ENCODE data around the gene VSTM4.

Gene VSTM4

DNA sequence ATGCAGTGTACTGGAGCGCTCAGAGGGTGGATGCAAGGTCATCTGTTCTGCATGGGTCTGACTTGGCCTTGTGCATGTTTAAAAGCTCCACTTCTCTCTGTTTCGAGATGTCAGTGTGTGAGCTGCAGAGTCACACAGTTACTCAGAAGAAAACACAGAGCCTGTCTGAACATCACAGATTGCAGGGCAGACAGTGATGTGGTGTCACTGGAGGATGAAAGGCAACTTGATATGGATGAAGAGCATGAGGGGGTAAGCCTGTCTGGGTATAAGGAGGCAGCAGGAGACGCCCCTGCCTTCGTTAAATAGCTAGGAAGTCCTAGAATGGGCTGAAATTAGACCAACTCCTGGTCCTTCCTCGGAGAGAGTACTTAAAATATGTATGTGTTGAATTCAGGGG is 108.2 kb downstream of the VSTM4 start:
- DNase-seq (ENCODE audit: low read depth) = no peak

DNA sequence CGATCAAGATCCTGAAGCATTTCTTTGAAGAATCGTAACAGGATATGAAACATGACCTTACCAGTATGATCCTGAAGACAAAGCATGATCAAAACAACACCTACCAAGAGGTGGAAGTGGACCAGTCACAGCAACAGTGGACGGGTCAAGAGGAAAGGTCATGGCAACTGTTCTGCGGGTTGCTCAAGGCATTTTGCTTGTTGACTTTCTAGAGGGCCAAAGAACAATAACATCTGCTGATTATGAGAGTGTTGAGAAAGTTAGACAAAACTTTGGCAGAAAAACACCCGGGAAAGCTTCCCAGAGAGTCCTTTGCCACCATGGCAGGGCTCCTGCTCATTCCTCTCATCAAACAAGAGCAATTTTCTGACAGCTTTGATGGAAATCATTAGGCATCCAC is 110.1 kb downstream of the VSTM4 start:
- DNase-seq (ENCODE audit: low read depth) = no peak

DNA sequence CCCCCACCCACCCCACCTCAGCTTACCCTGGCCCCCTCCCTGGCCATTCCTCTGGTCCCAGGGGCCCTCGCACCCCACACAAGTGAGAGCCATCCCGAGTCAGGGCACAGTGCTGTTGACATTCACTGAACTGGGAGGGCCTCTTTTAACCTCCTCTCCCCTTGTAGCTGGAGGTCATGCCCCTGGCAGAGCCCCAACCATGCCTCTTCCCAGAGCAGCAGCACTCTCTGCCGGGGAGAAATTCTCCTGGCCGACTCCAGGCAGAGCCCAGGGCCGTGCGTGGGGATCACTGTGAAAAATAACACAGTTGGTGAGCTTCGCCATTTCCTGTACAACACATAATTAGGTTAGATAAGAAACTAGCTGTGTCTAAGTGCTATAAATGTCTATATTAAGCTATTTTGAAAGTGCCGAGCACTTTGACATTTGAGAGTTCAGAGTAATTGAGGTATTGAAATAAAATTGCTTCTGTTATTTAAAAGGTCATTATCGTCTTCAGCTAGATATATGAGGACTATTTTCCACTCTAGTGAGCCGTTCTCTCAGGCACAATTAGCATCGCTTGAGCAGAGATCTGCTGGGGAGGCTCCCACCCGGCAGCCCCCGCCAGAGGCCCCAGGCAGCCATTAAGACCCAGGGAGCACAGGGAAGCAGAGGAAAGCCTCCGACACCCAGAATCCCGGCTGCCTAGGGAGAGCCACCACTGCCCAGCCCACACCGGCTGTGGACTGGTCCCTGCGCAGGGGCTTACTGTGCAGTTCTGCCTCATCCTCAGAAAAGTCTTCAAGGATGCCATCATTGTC is 113.3 kb downstream of the VSTM4 start:
- no peak for DNase-seq (ENCODE audit: low read depth)

DNA sequence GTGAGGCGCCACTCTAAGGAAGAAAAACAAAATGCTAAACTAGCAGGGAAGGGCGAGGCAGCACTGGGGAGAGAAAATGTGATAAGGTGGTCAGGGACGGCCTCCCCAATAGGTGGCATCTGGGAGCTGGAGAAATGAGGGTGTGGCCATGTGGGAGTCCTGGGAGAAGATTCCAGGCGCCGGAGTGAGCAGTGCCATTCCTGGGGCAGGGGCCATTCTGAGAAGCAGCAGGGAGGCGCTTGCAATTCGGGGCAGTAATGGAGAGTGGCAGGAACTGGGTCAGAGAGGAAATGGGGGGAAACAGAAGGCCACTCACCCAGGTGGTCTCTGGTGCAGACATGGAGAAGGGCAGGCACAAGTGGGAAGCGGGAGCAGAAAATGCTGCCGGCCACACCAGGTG is 113.9 kb downstream of the VSTM4 start:
- no peak for DNase-seq (ENCODE audit: low read depth)

DNA sequence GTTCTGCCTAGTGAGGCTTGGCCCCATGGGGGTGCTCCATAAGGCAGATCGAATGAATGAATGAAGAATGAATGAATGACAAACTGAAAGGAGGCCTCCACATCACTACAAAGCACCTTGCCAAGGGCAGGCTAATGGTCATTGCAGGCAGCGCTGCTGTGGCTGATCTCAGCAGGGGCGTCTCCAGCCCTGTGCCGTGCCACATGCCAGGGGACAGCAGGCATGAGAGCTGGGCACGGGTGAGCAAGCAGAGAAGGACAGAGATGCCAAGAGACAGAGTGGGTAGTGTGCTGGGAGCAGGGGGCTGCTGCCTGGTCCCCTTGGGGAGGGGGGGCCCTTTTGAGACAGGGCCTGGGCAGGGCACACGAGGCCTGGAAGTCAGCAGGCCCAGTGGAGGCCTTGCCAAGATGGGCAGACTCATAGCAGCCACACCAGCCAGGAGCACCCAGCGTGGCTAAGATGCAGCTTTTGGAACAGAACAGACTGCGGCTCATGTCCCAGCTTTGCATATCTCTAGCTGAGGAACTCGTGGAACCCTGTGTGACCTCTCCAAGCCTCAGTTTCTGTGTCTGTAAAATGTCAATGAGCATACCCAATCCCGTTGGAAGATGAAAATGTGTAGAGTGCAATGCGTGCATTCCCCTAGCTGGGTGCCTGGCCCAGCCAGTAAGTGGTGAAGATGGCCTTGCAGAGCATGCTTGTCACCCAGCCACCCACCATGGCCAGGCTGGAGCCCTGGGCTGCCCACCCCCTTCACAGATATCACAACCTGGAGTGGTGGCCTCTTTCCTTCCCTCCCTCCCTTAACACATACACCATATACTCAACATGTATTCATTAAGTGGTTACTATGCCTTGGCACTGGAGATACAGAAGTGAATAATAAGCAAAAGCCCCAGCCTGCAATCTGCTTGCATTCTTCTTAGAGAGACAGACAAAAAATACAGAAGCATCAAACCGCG is 114.6 kb downstream of the VSTM4 start:
- no peak for DNase-seq (ENCODE audit: low read depth)

DNA sequence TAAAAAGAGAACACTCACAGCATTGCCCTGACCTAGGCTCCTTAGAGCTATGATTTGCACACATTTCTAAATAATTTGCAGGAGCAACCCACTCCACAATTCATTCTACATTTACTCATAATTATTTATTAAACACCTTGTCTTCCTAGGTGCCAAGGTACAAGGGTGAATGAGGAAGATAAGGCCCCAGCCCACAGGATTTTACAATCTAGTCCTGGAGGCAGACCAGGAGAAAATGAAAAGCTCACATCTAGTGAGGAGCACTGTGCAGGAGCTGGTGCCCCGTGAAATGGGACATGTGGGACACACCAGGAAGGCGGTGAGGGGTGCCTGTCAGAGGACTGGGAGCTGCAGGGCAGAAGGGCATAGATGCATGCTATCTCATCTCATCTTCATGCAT is 116.0 kb downstream of the VSTM4 start:
- no peak for DNase-seq (ENCODE audit: low read depth)

DNA sequence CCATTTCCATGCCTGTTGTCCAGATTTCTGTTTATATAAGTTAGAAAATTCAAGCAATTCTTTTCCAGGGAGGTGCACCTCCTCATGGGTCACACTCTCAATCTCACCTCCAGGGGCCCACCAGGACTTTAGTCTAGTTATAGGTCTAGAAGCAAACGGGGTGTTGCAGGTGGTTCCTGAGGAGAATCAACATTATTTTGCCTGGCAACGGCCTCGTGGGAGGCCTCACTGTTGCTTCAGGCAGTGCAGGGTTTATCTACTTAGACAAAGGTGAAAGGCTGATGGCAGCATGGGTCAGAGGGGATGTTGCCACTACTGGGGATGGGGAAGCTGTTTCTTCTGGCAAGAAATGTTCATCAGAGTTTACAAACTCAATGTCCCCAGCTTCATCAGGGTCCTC is 119.0 kb downstream of the VSTM4 start:
- no peak for DNase-seq (ENCODE audit: low read depth)

DNA sequence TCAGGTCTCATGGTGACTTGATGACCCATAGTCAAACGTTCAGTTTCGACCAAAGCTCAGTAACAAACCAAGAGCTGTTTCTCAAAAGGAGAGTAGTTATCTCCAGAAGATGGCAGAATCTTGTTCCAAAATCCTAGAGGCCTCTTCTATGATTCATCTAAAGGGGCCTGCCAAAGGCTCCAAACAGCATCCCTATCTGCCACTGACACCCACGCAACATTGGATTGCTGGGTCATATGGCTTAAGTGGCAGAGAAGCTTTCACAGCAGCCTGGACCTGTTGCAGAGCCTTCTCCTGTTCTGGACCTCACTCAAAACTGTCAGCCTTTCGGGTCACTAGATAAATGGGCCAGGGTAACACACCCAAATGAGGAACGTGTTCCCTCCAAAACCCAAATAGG is 121.7 kb downstream of the VSTM4 start:
- DNase-seq (ENCODE audit: low read depth) = no peak

DNA sequence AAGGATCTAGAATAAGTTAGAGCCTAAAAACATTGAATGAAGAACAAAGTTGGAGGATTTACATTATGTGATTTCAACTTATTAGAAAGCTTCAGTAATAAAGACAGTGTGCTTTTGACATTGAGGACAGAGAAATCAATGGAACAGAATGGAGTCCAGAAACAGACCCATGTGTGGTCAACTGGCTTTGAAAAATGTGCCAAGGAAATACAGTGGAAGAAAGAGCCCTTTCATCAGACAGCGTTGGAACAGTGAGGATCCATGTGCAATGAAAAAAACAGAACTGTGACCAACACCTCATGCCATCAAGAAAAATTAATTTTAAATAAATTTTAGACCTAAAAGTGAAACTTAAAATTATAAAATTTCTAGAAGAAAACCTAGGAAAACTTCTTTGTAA is 125.1 kb downstream of the VSTM4 start:
- DNase-seq (ENCODE audit: low read depth) = no peak

DNA sequence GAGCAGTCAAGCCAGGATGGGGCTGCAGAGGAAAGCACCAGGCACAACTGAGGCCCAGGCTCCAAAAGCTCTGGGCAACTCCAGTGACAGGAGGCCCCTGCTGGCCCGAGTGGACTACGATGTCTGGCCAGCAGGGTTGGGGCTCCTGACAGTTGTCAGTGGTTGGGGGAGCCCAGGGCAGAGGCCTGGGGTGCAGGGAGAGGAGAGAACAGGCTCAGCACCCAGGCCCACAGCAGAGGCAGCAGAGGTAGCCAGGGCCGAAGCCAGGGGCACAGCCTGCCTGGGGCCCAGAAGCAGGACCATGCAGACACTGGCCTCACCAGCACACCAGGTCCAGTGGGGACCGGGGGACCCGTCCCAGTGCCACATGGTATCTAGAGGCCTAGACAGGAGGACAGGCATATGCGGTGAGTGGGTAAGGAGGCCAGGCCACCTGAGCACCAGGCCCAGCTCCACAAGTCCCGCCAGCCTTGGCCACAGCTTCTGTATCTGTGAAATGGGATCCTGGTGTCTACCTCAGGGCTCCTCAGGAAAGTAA is 129.6 kb downstream of the VSTM4 start:
- DNase-seq (ENCODE audit: low read depth) = no peak

DNA sequence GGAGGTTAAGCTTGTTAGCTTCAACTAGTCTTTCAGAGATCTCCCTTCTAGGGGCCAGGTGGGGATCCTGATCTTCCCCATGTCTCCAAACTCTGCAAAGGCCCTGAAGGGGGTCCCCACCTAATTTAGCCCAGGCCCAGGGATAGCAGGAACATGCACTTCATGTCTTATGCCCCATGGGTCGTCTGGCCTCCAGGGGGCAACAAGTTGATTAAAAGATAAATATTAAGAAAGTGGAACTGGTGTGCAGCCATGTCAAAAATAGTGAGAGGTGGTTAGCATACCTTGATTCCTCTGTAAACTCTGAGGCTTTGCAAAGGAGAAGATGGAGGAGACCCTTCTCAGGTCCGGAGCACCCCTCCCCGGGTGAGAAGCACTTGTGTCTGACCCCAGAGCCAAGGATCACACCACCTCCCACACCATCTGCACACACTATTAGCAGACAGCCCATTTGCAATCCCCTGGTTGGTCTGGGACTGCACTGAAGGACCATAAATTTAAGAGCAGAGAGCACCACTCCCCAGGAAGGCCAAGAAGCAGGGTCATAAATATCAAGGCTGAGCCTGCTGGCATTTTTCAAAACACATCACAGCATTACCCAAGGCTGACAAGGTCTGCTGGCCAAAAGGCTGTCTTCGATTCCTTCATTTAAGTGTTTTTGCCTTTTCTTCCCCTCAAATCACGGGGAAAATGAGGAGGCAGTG is 131.5 kb downstream of the VSTM4 start:
- DNase-seq (ENCODE audit: low read depth) = no peak

DNA sequence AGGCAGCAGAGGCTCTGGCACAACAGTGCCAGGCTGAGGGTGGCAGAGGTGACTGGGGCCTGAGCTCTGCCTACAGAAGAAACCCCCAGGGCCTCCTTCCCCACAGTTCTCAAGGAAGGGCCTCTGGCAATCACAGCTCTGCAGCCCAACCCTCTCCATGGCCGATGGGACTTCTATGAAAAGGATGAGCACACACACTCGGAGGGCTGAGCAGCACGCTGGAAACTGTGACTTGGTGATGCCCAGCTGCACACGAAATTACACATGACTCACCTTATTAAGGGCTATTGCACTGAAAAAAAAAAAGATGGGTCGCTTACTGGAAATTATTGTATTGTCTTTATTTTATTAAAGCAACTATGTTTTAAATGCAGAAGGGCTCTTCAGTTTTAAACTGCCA is 132.7 kb downstream of the VSTM4 start:
- no peak for DNase-seq (ENCODE audit: low read depth)

DNA sequence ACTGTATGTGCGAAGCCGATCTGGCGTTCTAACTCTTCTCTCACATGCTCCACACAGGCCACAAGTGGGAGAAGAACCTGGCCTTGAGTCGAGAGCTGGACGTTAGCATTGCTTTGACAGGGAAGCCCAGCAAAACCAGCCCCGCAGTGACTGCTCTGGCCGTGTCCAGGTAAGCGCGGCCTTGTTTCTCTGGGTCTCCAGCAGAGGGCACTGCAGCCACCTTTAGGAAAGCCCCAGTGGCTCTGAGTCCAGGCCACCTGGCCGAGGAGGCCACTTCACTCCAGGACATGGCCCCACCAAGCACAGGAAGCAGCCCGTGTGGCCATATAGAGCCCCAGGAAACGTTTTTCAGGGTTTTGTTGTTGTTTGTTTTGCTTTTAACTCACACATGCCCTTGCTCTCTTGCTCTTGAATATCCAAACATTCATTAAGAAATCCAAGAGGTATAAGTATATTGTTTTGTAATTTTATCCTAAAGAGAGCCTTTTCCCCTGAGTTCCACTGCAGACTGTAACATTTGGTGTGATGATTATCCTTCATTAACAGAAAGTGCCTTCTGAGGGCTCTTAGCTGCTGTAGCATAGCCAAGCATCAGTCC is 133.9 kb downstream of the VSTM4 start:
- DNase-seq (ENCODE audit: low read depth) = no peak

DNA sequence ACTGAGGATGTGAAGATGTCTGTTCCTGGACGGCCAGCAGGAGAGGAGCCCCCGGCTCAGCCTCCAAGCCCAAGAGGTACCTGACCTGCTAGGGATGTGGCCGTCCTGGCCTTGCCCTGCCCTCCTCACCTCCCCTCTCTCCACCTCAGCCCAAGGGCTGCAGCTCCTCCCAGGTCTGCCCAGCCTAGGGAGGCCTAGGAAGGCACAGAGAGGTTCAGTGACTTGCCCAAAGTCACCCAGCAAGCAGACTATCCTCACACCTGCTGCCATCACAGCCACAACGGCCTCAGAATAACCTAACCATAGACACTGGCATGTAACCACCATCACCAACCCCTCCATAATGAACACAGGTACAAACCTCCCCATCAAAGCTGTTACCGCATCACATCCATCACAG is 137.0 kb downstream of the VSTM4 start:
- DNase-seq (ENCODE audit: low read depth) = no peak

DNA sequence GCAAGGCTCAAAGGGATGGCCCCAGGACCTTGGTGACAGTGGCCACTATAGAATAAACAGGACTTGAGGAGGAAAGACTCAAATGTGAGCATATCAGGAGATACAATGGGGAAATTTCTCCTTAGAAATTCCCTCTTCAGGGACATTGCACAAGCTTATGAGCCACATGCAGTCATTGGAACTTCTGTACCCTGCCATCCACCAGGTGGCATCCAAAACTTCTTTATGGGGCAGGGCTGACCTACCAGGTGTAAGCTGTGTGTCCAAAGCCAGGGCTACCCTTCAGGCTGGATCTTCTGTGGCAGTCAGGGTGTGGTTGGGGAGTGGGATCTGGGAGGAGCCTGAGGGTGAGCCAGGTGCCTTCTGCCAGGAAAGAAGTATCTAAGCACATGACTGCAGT is 139.1 kb downstream of the VSTM4 start:
- DNase-seq (ENCODE audit: low read depth) = no peak

DNA sequence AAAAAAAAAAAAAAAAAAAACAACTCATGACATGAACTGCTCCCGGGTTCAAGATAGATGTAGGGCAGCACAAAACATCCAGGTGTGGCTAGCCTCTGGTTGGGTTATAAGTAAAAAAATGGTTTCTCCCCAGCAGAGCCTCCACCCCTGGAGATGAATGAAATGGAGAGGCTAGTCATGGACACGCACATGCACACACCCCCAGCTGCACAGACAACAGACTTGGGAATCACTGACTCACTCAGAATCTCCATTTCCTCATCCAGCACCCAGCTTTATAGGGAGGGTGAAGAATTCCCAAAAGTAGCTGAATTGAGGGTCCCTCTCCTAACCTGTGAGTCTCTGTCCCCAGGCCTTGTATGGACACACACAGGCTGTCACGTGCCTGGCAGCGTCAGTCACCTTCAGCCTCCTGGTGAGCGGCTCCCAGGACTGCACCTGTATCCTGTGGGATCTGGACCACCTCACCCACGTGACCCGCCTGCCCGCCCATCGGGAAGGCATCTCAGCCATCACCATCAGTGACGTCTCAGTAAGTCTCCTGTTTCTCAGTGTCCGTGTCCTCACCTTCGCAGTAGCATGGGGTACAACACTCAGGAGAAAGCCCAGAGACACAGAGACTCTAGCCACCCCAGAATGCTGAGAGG is 140.7 kb downstream of the VSTM4 start:
- DNase-seq (ENCODE audit: low read depth) = no peak

DNA sequence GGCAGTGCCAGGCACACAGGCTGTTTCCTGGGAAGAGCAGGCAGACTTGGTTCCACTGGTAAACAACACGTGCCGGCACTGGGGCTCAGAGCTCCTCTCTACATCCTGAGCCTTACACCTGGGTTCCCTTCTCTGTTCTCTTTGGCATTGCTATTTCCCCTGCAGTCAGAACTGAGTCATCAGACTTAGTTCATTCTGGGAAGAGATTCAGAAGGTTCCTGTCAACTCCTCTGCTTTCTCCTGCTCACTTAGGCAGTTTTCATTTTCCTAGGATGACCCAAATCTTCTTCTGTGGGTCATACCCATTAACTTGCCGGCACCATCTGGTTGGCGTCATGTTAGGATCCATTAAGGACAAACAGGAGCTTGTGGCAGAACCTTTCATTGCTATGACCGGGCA is 142.3 kb downstream of the VSTM4 start:
- no peak for DNase-seq (ENCODE audit: low read depth)

DNA sequence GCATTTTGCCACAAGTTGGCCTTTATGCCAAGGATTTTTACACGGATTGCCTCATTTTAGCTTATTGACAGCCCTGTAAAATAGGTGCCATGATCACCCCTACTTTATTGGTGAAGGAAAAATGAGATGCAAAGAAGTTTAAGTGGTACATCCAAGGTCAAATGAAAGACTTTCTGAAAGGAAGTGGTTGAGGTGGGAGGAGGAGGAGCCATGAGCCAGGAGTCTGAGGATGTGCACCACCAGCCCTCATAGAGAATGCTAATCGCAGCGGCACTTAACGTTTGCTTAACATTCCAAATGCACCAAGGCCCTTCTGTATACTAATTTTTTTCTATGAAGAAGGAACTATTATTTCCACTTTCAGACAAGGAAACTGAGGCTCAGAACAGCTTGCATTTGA is 144.7 kb downstream of the VSTM4 start:
- DNase-seq (ENCODE audit: low read depth) = no peak

DNA sequence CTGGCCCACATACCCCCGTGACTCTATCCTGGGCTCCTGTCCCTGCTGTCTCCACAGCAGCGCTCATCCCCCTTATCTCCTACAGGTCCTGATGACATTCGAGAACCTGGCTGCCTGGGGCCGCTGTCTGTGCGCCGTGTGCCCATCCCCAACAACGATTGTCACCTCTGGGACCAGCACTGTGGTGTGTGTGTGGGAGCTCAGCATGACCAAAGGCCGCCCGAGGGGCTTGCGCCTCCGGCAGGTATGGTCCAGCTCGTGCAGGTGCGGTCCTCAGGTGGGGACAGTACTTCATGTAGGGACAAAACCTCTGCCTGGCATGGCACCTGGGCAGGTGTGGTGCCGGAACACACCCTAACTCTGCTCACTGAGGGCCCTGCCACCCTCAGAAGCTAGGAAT is 145.3 kb downstream of the VSTM4 start:
- DNase-seq (ENCODE audit: low read depth) = no peak

DNA sequence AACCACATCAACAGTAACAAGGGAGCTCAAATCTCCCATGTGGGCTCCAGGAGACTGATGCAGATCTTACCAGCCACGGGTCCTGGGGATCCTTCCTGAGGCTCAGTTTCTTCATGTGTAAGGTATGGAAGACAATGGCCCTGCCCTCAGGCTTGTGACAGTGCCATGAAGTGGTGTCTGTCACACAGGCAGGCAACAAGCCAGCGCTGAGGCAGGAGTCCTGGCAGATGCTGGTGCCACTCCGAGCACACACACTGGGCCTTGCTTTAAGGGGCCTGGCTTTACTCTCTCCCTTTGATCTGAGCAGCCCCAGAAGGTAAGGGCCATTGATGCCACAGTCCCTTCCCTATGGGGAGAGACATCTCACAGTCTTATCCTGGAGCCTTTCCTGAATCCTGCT is 147.3 kb downstream of the VSTM4 start:
- no peak for DNase-seq (ENCODE audit: low read depth)

DNA sequence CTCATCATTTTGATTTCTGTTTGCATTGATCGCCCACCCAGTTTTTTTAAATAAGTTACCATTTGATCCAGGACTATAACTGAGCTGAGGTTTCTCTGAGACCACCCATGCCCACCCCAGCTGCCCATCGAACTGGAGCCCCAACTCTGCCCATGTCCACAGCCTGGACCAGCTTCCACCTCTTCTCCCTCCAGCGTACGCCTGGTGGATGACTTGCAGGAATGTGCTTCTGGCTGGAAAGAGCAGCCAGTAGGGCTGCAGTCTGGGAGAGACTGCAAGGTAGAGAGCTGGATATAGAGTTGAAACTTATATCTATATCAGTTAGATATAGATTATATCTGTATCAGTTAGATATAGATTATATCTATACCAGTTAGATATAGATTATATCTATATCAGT is 149.9 kb downstream of the VSTM4 start:
- no peak for DNase-seq (ENCODE audit: low read depth)
